ENCODE data around the gene DERA. TPM values are rescaled to one million over a fixed set of nuclear protein-coding genes. Genes with fewer than 3 reads are reported as not detected.

The DERA gene
- total RNA-seq, result 24.2 TPM

DNA sequence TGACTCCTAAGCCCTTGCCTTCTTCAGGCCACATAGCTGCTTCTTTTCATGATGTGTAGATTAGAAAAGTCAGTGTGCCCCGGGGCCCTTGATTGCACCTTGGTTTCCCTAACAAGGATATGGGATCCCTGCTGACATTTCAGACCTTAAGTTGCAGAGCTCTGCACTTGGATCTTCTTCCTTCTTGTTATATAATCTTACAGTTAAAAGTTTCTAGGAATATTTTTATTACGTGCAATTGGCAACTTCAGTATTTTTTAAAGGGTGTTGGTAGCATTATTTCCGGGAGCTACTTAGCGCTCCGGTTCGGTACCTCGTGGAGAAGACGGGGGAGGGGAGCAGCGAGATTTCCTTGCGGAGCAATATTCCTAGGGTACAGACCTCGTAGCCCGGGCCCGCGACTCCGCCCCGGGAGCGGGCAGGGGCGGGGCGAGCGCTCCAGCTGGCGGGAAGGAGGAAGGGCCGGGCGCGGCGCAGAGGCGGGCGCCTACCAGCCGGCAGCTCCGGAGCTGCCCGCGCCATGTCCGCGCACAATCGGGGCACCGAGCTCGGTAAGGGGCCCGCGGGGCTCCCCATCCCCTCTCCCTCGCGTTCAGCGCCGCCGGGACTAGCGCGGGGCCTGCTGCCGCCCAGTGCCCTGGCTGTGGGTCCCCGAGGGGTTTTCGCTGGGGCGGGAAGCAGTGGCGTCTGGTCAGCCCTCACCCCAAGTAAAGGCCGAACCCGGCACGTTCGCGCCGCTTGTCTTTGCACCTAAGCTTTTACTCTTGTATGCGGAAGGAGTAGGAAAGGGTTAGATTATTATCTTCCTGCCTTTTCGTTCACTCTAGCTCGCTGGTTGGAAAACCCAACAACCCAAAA, at the start of gene DERA:
Gene DERA (plus strand): TSS at position 469 of the 858 bp plus-strand sequence. CDS start 52 bp downstream, at position 521.

DNA sequence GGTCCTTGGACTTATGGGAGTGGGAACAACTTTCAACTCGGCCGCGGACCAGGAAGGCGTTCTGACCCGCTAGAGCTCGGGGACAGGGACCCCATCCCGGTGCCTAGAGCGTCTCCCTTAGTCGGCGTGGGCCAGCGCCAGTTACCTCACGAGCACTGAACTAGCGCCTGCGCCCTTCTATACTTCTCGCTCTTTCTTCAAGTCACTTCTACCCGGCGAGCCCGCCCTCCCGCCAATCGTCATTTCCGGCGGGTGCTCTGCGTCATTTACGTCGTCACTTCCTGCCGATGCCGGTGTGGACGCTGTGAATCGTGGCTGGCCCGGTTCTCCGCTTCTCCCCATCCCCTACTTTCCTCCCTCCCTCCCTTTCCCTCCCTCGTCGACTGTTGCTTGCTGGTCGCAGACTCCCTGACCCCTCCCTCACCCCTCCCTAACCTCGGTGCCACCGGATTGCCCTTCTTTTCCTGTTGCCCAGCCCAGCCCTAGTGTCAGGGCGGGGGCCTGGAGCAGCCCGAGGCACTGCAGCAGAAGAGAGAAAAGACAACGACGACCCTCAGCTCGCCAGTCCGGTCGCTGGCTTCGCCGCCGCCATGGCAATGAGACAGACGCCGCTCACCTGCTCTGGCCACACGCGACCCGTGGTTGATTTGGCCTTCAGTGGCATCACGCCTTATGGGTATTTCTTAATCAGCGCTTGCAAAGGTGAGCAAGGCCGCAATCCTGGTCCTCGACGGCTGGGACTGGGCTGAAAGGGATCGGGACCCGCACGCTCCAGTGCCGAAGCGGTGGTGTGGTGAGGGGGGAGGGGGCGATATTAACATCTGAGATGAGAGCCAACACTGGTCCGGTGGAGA, 28.8 kb upstream of the DERA start, which contains the start of gene STRAP:
Gene STRAP (plus strand): TSS at position 270 of the 854 bp plus-strand sequence. CDS start 321 bp downstream, at position 591.

Other genes with a start within 250 kb of the DERA start
- gene EPS8, start 121.9 kb upstream of the DERA start, total RNA-seq, result 63.4 TPM
- gene STRAP, start 28.9 kb upstream of the DERA start, total RNA-seq, result 90.2 TPM